ENCODE measurements around the gene AP1B1.
"Not testable (repeated sequence)": the region's sequence is repeated elsewhere in the genome, so short reads cannot be mapped to it uniquely, and the experiment has no call there.

Gene AP1B1

GRCh38 chr22:29385748-29386147, 2.6 kb downstream of the AP1B1 start:
- no peak for DNase-seq

DNA sequence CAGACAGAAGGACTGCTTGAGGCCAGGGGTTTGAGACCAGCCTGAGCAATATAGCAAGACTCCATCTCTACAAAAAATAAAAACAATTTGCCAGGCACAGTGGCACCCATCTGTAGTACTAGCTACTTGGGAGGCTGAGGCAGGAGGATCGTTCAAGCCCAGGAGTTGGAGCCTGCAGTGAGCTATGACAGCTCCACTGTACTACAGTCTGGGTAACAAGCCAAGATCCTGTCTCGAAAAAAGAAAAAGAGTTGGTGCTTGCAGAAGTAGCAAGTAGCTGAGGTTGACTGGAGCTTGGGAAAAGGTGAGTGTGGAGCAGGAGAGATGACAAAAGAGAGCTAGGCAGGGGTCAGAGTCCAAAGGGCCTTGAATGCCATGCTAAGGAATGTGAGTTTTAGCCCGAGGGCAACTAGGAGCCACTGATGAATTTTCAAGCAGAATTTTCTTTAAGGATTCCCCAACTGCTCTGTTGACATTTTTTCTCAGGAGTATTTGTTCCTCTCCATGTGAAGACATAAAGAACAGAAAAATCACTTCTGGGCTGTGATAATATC, 3.1 kb downstream of the AP1B1 start:
- no peak for DNase-seq

DNA sequence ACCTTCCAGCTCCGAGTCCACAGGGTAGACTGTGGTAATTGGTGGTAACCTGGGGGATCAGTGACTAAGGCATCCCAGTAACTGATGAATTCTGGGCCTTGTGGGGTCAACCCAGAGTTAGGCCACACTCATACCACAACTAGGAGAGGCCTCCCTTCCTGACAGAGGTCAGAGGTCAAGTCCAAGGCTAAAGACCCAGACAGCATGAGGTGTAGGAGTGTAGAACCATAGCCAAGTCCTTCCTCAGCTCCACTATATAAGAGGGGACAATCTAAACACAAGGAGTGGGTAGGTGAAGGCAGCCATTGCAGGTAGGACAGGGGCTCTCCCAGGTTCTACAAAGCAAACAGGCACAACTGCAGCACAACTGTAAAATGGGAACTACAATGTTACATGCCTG, 4.6 kb downstream of the AP1B1 start:
- no peak for DNase-seq

DNA sequence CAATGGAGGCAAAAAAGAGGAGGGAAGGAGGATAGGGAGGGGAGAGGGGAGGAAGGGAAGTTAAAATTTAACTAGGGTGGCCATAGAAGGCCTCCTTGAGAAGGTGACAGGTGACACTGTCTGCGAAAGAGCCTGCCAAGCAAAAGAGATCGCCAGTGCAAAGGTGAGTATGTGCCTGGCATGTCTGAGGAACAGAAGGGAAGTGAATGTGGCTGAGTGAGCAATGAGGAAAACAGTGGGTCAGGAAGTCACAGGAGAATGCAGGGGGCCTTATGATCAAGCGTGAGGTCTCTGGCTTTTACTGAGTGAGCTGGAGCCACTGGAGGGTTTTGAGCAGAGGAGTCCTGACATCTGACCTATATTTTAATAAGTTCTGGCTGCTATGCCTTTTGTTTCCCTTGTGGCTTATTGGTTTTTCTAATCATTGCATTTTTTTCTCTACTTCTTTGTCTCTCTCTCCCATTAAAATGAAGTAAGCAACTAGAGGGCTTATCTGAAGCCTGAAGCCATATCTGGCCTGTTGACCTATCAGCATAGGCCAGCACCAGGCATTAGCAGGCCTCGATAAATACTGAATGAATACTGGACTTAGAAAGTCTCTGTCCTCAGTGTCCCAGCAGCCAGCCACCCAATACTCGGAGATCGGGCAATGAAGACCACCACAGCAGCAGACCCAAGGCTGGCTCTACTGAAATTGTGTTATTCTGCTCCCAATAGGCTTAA, 5.6 kb downstream of the AP1B1 start:
- DNase-seq, result no peak

DNA sequence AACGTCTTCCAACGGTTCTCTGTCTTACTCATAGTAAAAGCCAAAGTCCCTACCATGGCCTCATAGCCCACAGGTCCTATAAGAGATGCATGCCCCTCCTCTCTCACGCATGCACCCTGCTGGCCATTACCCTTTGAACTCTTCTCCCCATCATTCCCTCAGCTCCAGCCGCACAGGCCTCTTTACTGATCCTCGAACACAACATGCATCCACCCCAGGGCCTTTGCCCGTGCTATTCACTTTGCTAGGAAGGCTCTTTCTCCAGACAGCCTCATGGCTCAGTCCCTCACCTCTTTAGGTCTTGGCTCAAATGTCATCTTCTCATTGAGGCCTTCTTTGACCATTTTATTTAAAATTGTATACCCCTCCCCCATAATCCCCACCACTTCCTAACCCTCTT, 7.5 kb downstream of the AP1B1 start:
- no peak for DNase-seq

DNA sequence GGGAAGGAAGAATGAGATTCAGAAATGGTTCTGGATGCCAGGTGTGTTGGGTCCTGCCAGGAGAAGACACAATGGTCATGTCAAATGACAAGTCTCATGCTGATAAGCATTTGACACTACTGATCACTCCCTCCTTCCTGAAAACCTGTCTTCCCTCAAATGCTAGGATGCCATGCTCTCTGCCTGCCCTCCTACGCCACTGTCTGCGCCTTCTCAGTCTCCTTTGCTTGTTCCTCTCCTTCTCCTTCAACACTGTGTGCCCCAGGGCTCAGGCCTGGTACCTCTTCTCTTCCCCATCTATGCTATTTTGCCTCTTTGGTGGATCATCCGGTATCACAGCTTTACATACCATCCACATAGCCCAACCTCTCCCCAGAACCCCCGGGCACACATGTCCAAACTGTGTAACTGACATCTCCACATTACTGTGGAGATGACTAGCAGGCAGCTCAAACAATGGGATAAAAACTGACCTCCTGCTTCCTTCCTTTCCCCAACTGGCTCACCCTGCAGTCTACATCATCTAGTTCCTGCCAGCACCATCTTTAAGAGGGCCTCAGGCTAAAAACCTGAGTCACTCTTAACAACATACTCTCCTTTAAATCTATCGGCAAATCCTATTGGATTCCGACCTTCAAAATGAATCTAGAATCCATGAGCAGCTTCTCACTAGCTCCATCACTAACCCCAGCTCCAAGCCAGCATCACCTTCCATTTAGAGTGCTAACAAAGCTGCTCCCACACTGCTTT, 8.2 kb downstream of the AP1B1 start:
- DNase-seq, result peak; percentile 69

- no peak for DNase-seq
Observed at GRCh38 chr22:29379258-29379657, 9.1 kb downstream of the AP1B1 start.

GRCh38 chr22:29377979-29378378, 10.4 kb downstream of the AP1B1 start:
- peak; percentile 62 for DNase-seq

DNA sequence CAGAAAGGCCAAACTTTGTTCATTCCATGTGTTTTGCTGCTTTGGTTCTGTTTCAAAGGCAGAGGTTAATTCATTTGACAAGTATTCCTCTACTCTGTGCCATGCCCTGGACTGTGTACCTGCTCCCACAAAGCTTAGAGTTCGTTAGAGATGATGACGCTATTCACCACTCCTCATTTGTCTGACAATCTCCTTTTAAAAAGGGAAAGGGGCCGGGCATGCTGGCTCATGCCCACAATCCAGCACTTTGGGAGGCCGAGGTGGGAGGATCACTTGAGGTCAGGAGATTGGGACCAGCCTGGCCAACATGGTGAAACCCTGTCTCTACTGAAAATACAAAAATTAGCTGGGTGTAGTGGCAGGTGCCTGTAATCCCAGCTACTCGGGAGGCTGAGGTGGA, 11.7 kb downstream of the AP1B1 start:
- not testable (repeated sequence) for DNase-seq

DNA sequence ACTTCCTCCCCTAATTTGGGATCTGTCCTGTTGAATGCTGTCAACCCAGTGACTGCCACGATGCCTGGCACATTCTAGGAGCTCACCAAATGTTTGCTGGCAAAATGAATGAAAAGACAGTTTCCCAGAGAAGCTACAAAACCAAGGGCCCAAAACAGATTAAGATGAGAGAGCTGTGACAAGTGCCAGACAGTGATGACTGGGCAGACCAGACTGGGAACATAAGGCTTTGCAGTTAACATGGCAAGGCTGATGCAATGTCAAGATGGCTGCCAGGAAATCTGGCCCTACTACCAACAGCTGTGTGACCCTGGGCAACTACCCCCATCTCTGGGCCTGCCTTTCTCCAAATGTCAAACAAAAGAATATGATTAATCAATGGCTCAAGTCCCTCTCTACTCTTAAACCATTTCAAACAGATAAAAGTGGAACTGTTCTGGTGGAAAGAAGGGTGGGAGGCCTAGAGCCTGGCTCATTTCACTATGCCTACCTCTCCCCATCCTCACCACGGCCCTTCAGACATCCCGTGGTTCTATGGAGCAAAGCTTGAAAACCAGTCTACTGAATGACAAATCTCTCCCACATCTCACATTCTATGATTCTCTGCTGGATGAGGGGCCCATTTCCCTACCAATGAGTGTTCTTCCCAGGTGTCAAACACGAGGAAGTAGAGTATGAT, 12.8 kb downstream of the AP1B1 start:
- no peak for DNase-seq

GRCh38 chr22:29374806-29375205, 13.6 kb downstream of the AP1B1 start:
- not testable (repeated sequence) for DNase-seq

DNA sequence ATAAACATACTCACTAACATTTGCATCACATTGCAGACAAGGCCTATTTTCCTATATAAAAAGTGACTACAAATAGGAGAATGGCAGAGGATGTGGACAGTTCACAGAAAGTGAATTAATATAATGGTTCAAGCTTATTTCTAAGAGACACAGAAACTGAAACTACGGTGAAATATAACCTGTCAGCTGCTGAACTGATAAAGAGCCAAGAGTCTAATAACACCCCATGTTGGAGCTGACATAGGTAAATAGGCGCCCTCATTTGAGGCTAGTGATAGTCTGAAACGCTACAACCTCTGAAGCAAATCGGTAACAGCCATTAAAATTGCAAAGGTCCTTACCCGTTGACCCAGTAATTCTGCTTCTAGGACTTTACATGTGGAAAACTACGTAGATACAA, 14.0 kb downstream of the AP1B1 start:
- DNase-seq, result no peak

- DNase-seq, result peak; percentile 60
Observed at GRCh38 chr22:29370537-29370936, 17.8 kb downstream of the AP1B1 start.

DNA sequence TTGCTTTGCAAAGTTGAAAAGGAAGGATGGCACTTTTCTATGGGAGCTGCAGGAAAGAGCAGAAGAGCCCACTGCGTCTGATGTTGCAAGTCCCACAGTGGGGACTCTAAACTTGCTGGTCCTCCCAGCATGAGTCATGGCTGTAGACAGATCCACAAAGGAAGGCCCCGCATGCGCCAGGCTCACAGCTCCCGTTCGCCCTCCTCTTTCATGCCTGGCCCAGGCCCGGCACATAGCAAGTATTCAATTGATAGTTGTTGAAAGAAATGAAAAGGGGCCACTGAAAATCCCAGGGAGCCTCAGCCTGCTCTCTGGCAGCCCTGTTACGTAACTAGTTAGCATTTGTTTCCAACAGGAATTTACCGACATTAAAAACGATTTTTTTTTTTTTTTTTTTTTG, 18.9 kb downstream of the AP1B1 start:
- DNase-seq, result peak; percentile 90

DNA sequence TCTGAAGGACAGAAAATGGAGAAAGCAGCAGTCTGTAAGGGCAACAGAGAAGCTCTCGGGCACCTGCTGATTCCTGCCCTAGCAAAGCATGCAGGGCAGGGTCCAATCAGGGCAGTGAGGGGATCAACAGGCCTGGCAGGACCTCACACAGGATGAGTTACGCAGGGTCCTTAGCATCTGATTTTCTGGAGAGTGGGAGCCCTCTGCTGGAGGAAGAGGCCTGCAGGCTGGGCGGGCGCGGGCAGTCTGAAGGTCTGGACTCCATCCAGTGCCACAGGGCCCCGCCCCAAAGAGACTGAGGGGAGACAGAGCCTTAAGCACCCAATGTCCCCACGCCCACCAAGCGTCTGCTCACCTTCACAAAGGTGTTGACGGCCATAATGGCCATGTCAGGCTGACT, 28.9 kb downstream of the AP1B1 start:
- DNase-seq, result peak; percentile 89

DNA sequence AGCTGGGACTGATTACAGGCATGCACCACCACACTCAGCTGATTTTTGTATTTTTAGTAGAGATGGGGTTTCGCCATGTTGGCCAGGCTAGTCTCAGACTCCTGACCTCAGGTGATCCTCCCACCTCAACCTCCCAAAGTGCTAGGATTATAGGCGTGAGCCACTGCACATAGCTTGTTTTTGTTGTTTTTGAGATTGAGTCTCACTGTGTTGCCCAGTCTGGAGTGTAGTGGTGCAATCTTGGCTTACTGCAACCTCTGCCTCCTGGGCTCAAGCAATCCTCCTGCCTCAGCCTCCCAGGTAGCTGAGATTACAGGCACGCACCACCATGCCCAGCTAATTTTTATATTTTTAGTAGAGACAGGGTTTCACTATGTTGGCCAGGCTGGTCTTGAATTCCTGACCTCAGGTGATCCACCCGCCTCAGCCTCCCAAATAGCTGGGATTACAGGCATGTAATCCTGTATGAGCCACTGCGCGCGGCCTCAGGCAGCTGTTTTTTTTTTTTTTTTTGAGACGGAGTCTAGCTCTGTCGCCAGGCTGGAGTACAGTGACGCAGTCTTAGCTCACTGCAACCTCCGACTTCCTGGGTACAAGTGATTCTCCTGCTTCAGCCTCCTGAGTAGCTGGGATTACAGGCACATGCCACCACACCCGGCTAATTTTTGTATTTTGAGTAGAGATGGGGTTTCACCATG, 31.0 kb downstream of the AP1B1 start:
- DNase-seq, result not testable (repeated sequence)

GRCh38 chr22:29353860-29354259, 34.5 kb downstream of the AP1B1 start:
- DNase-seq, result no peak

DNA sequence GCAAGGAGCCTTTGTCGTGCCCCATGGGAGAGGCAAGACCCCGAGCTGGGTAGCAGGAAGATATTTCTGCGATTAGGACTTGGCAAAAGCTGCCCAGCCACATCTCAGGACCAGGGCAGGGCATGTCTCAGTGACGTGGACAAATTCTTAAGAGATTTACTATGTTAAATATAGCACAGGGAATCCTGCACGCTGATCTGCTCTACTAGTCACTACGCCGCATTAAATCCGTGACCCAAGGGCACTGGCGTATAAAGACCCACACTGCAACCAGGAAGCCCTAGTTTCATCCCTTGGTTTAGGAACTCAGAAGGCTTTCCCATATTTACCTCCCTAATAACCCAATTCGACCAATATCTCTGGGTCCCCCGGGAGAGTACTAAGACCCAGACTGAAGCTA, 35.1 kb downstream of the AP1B1 start:
- no peak for DNase-seq

DNA sequence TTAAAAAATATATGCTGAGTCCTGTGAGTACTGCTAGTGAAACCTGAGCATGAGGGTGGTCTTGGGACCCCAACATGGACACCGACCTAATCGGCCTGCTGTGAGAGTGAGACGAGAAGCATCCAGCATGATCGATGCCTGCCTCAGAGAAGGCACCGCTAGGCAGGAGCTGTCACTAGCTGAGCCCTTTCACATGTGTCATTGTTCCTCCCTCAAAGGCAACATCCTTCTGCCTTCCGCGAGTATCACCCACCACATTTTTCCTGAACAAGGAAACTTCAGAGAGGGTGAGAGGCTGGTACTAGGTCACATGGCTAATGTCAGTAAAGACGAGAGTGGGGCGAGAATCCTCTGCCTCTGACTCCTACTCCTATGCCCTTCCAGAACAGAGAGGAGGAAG, 35.6 kb downstream of the AP1B1 start:
- no peak for DNase-seq

GRCh38 chr22:29351891-29352290, 36.5 kb downstream of the AP1B1 start:
- no peak for DNase-seq

- no peak for DNase-seq
Observed at GRCh38 chr22:29351042-29351441, 37.3 kb downstream of the AP1B1 start.

GRCh38 chr22:29348956-29349355, 39.4 kb downstream of the AP1B1 start:
- DNase-seq, result no peak

- no peak for DNase-seq
Observed at GRCh38 chr22:29348041-29348440, 40.3 kb downstream of the AP1B1 start.

All from islet precursor cell (in vitro differentiated cells).